K562 (cell line): ENCODE data around the gene ABHD13. TPM values are rescaled to one million over a fixed set of nuclear protein-coding genes. Genes with fewer than 3 reads are reported as not detected.
A peak's percentile ranks its signal among the peaks of the same experiment; 100 is the strongest.

Source experiments
- ATAC-seq: fragments of 200-7000 bp; cut with Tn5 transposase; 3 replicates; pipeline ENCODE4 v1.9.1; 2020; ENCODE audit warnings: moderate library complexity
- BruUV-seq: library from RNA; stranded (reverse); fragments of 400-500 nt; replicated peaks from 2 replicates; lab custom pipeline; 2021; lab: Mats Ljungman, UMichigan
- CTCF ChIA-PET: fragments of 300-600 bp; formaldehyde crosslinking; extraction: SDS; loops from one replicate; lab custom pipeline; 2021; ENCODE audit warnings: low intra/inter-chr PET ratio; lab: Yijun Ruan, JAX
- POLR2A ChIA-PET: fragments of 300-600, 350-650 bp; sonication (Branson Sonifier 250); formaldehyde crosslinking; extraction: SDS; loops from one replicate; lab custom pipeline; 2021; ENCODE audit warnings: antibody characterized with exemption, inconsistent platforms; lab: Yijun Ruan, JAX
- DNase-seq, 4 experiments: peaks; one replicate each; pipeline versions ENCODE4 v3.0.0 to v3.0.0-alpha.2; 2011 to 2018; ENCODE audit warnings: low spot score in 3 of 4, mixed read lengths in 3 of 4; ENCODE audit errors: extremely low read depth in 1 of 4
- FAIRE-seq: peaks from 2 replicates; lab custom pipeline; 2011; peaks lifted over from hg19 to GRCh38; lab: Jason Lieb, UNC
- H2AFZ ChIP-seq: 2 replicates; pipeline ENCODE4 v1.6.0; 2011; ENCODE audit warnings: low read depth, low read length, control low read depth, inconsistent platforms
- H3K27ac ChIP-seq: fragments of 200-600 bp; 3 replicates; pipeline ENCODE4 v1.8.0; 2011; ENCODE audit warnings: low read depth, mild to moderate bottlenecking, control low read depth, inconsistent platforms, low read length, moderate library complexity, mixed read lengths; ENCODE audit errors: extremely low read depth
- H3K27me3 ChIP-seq, 2 experiments: fragments of 300-600 bp in 1 of 2; 2 replicates in 1 of 2; 3 replicates in 1 of 2; pipeline versions ENCODE4 v1.6.0 to v1.8.0; 2011; ENCODE audit warnings: inconsistent platforms in 2 of 2, low read length in 2 of 2, mild to moderate bottlenecking in 1 of 2, mixed read lengths in 1 of 2, moderate library complexity in 1 of 2; ENCODE audit not compliant: control insufficient read depth in 2 of 2, insufficient read depth in 2 of 2
- H3K36me3 ChIP-seq: fragments of 300-600 bp; 3 replicates; pipeline ENCODE4 v1.8.0; 2011; ENCODE audit warnings: mild to moderate bottlenecking, low read length, inconsistent platforms; ENCODE audit not compliant: control insufficient read depth, insufficient read depth
- H3K4me1 ChIP-seq, 2 experiments: fragments of 200-600 bp in 1 of 2; replicated peaks in 1 of 2; 2 replicates in 1 of 2; 3 replicates in 1 of 2; pipeline versions ENCODE4 v1.5.1 to v1.8.0; 2011; ENCODE audit warnings: inconsistent platforms in 2 of 2, low read length in 2 of 2, mild to moderate bottlenecking in 1 of 2, mixed read lengths in 1 of 2, moderate library complexity in 1 of 2; ENCODE audit not compliant: control insufficient read depth in 2 of 2, insufficient read depth in 2 of 2
- H3K4me2 ChIP-seq: 2 replicates; pipeline ENCODE4 v1.6.1; 2011; ENCODE audit warnings: low read length, control low read depth, inconsistent platforms, mixed read lengths; ENCODE audit not compliant: insufficient read depth
- H3K4me3 ChIP-seq: fragments of 200-600 bp; sonication (generic), shearing (Covaris generic); 2 replicates; pipeline ENCODE4 v1.5.1; 2016; ENCODE audit warnings: control low read depth, inconsistent platforms
- H3K79me2 ChIP-seq: fragments of 200-600 bp; 3 replicates; pipeline ENCODE4 v1.8.0; 2011; ENCODE audit warnings: low read length, inconsistent platforms; ENCODE audit not compliant: control insufficient read depth, insufficient read depth
- H3K9ac ChIP-seq, 2 experiments: 2 replicates each; pipeline versions ENCODE4 v1.6.0 to v1.6.1; 2011; ENCODE audit warnings: low read depth in 2 of 2, low read length in 2 of 2, control low read depth in 1 of 2, inconsistent platforms in 1 of 2, mild to moderate bottlenecking in 1 of 2, mixed read lengths in 1 of 2; ENCODE audit not compliant: insufficient read depth in 1 of 2
- H3K9me1 ChIP-seq: one replicate; pipeline ENCODE4 v1.6.0; 2011; ENCODE audit warnings: inconsistent platforms, mild to moderate bottlenecking, low read length, moderate library complexity; ENCODE audit not compliant: control insufficient read depth, insufficient read depth
- H3K9me3 ChIP-seq: replicated peaks from 2 replicates; pipeline ENCODE4 v1.5.1; 2011; ENCODE audit warnings: low read depth, low read length, inconsistent platforms; ENCODE audit not compliant: control insufficient read depth, insufficient read depth
- H4K20me1 ChIP-seq: replicated peaks from 2 replicates; pipeline ENCODE4 v1.6.1; 2011; ENCODE audit warnings: low read length, inconsistent platforms, mixed read lengths; ENCODE audit not compliant: control insufficient read depth, insufficient read depth
- ARID1B ChIP-seq: fragments of 450-650 bp; IDR thresholded peaks from 2 replicates; pipeline ENCODE4 v1.6.1; 2016; ENCODE audit warnings: antibody characterized with exemption, mild to moderate bottlenecking, inconsistent platforms
- ASH1L ChIP-seq: fragments of 450-650 bp; IDR thresholded peaks from 2 replicates; pipeline ENCODE4 v1.6.1; 2018; ENCODE audit warnings: borderline replicate concordance, mild to moderate bottlenecking, low read depth; ENCODE audit not compliant: partially characterized antibody
- CBFA2T3 ChIP-seq: fragments of 450-650 bp; IDR thresholded peaks from 2 replicates; pipeline ENCODE4 v1.6.1; 2017
- FOXA3 ChIP-seq, 2 experiments: fragments of 450-650 bp in 1 of 2; sonication (generic) in 1 of 2; formaldehyde crosslinking; IDR thresholded peaks in 1 of 2; conservative IDR thresholded peaks in 1 of 2; 2 replicates each; pipeline versions ENCODE4 v1.4.0 to v1.8.0; 2020 to 2022; ENCODE audit warnings: mild to moderate bottlenecking in 2 of 2, missing genetic modification reagents in 1 of 2
- MEIS2 ChIP-seq: fragments of 450-650 bp; IDR thresholded peaks from 2 replicates; pipeline ENCODE4 v1.6.1; 2014; ENCODE audit warnings: mild to moderate bottlenecking; ENCODE audit not compliant: partially characterized antibody
- PBX2 ChIP-seq, 2 experiments: IDR thresholded peaks in 1 of 2; conservative IDR thresholded peaks in 1 of 2; 2 replicates each; pipeline ENCODE4 v1.6.1; 2016; ENCODE audit warnings: low read depth in 2 of 2, mild to moderate bottlenecking in 1 of 2, missing compliant biosample characterization in 1 of 2, missing genetic modification characterization in 1 of 2, moderate library complexity in 1 of 2
- SMARCE1 ChIP-seq: fragments of 450-650 bp; IDR thresholded peaks from 2 replicates; pipeline ENCODE4 v1.7.1; 2016; ENCODE audit warnings: mild to moderate bottlenecking
- SOX6 ChIP-seq: fragments of 450-650 bp; IDR thresholded peaks from 2 replicates; pipeline ENCODE4 v1.6.1; 2014; ENCODE audit warnings: mild to moderate bottlenecking
- STAT5B ChIP-seq: fragments of 250-450 bp; sonication (Bioruptor Pico); IDR thresholded peaks from 2 replicates; pipeline ENCODE4 v1.8.0; 2021; ENCODE audit warnings: mild to moderate bottlenecking, inconsistent platforms
- TAL1 ChIP-seq: fragments of 450-650 bp; IDR thresholded peaks from 2 replicates; pipeline ENCODE4 v1.6.1; 2016; ENCODE audit warnings: mild to moderate bottlenecking
- TCF3 ChIP-seq: sonication (generic); formaldehyde crosslinking; IDR thresholded peaks from 2 replicates; pipeline ENCODE4 v1.4.0; 2020; ENCODE audit warnings: mild to moderate bottlenecking, missing genetic modification reagents
- TEAD4 ChIP-seq, 2 experiments: sonication (generic) in 1 of 2; formaldehyde crosslinking in 1 of 2; IDR thresholded peaks; 2 replicates each; pipeline versions ENCODE4 v1.6.1 to v1.8.0; 2012 to 2022; ENCODE audit warnings: borderline replicate concordance in 1 of 2, inconsistent platforms in 1 of 2, low read length in 1 of 2, mild to moderate bottlenecking in 1 of 2, missing genetic modification reagents in 1 of 2
- WGBS: fragments of 100-300 bp; shearing (Covaris generic); methylation state at CpG from one replicate; pipeline ENCODE4 v1.1.6; 2016; ENCODE audit warnings: low coverage, mixed read lengths; ENCODE audit not compliant: insufficient coverage; ENCODE audit errors: missing lambda C conversion rate; 5-methylcytosine and 5-hydroxymethylcytosine counted together
- in situ Hi-C: fragments of 300-500 bp; cut with MboI; formaldehyde crosslinking; loops from 4 replicates; pipeline ENCODE4 v1.15.0; 2018; ENCODE audit warnings: inconsistent platforms, mixed read lengths
- intact Hi-C: fragments of 100-400 bp; cut with micrococcal nuclease; formaldehyde crosslinking; loops from 2 replicates; pipeline ENCODE4 v1.14.2; 2022
- polyA plus RNA-seq, 8 experiments: library from polyadenylated mRNA; depleted of rRNA in 4 of 8; stranded (reverse) in 5 of 8; unstranded in 3 of 8; fragments of >200 nt; fragmentation: Nextera tagmentation in 2 of 8; fragmentation: Illumina TruSeq in 1 of 8; extraction: Ambion mirVana in 2 of 8; extraction: Trizol in 1 of 8; gene quantifications; 2 replicates each; pipeline versions ENCODE4 v1.2.1 to v1.2.3, GENCODE V29; 2011 to 2014; ENCODE audit warnings: inconsistent platforms in 1 of 8, missing spikeins in 1 of 8
- total RNA-seq, 7 experiments: library from RNA; depleted of rRNA in 6 of 7; stranded (reverse); fragments of >200 nt in 6 of 7; fragmentation: Illumina TruSeq in 2 of 7; extraction: Trizol in 2 of 7; gene quantifications; 2 replicates each; pipeline versions ENCODE4 v1.2.1 to v1.2.3, GENCODE V29; 2011 to 2021; ENCODE audit warnings: low replicate concordance in 1 of 7
- TF ChIP-seq, protein P1 (sequence below): fragments of 250-450 bp; sonication (Bioruptor Pico); IDR thresholded peaks from 2 replicates; pipeline ENCODE4 v1.8.0; 2022; ENCODE audit warnings: moderate library complexity, mild to moderate bottlenecking, inconsistent platforms
- TF ChIP-seq, protein P2 (sequence below): conservative IDR thresholded peaks from 2 replicates; pipeline ENCODE4 v1.6.1; 2011; ENCODE audit warnings: low read depth, mild to moderate bottlenecking, low read length; ENCODE audit not compliant: control insufficient read depth

The ABHD13 gene
- total and polyA plus RNA-seq, 9 of the 15 experiments (the other 6 are each of a cell fraction or from before 2014, with no cell fraction given): 1.7 to 7.0 (median 4.1) TPM

- no TSS peak for BruUV-seq
- CTCF ChIA-PET: no interaction called here
- 0% methylated on average over 2 of the region's 2 CpGs for whole genome bisulfite sequencing
Observed at GRCh38 chr13:108257248-108257647, 39.1 kb downstream of the ABHD13 start.

More at GRCh38 chr13:108257248-108257647, 39.1 kb downstream of the ABHD13 start:
- no peaks in the 10 kb centered on the region for H3K36me3 ChIP-seq
- no peak overlapping the region for H3K4me2 ChIP-seq
- DNase-seq: no peak
- H3K9me3 ChIP-seq: no peaks in the 10 kb centered on the region
- no peak overlapping the region for H3K9ac ChIP-seq
- H2AFZ ChIP-seq: no peak overlapping the region
- H3K27ac ChIP-seq: no peak overlapping the region
- no peak for ATAC-seq
- in situ Hi-C loops (no loop called here), intact Hi-C loops (no loop called here)
- no peaks in the 10 kb centered on the region for H3K9me1 ChIP-seq
- H3K4me3 ChIP-seq: no peak overlapping the region
- POLR2A ChIA-PET: no interaction called here
- no peaks in the 10 kb centered on the region for H3K4me1 ChIP-seq
- H3K27me3 ChIP-seq: no peaks in the 10 kb centered on the region
- no peaks in the 10 kb centered on the region for H3K79me2 ChIP-seq
- TF ChIP-seq TAL1: peak; percentile 52
- TF ChIP-seq SMARCE1: peak; percentile 48; the same call in 1 of the 2 replicates
- peak in 1 of 2 experiments; percentile 71; a peak in 2 of 4 replicates for TF ChIP-seq FOXA3 (CRISPR knock-in tag; conservative IDR thresholded peaks at IDR 0.05 in 1 of 2, IDR thresholded peaks at IDR 0.05 in 1 of 2)
- TF ChIP-seq ASH1L: no peak
- TF ChIP-seq STAT5B: no peak
- TF ChIP-seq, protein P1, sequence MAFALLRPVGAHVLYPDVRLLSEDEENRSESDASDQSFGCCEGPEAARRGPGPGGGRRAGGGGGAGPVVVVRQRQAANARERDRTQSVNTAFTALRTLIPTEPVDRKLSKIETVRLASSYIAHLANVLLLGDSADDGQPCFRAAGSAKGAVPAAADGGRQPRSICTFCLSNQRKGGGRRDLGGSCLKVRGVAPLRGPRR: no peak
- TF ChIP-seq ARID1B: peak; percentile 66
- TF ChIP-seq MEIS2: peak; percentile 85
- TF ChIP-seq TCF3 (CRISPR knock-in tag): peak; percentile 49; the same call in 1 of the 2 replicates
- TF ChIP-seq PBX2 (CRISPR knock-in tag; IDR thresholded peaks at IDR 0.05; ENCODE audit: low read depth): no peak
- peak; percentile 63 for TF ChIP-seq PBX2 (tag; conservative IDR thresholded peaks at IDR 0.05; ENCODE audit: low read depth)
- TF ChIP-seq CBFA2T3: 0 out of 2 replicates have a peak, but pooled peaks have one; percentile 24
- TF ChIP-seq, protein P2, sequence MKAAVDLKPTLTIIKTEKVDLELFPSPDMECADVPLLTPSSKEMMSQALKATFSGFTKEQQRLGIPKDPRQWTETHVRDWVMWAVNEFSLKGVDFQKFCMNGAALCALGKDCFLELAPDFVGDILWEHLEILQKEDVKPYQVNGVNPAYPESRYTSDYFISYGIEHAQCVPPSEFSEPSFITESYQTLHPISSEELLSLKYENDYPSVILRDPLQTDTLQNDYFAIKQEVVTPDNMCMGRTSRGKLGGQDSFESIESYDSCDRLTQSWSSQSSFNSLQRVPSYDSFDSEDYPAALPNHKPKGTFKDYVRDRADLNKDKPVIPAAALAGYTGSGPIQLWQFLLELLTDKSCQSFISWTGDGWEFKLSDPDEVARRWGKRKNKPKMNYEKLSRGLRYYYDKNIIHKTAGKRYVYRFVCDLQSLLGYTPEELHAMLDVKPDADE: no peak
- TF ChIP-seq TEAD4 (IDR thresholded peaks at IDR 0.05; ENCODE audit: low read length): peak; percentile 50; the same call in 1 of the 2 replicates
- TF ChIP-seq TEAD4 (CRISPR knock-in tag; IDR thresholded peaks at IDR 0.05; ENCODE audit: borderline replicate concordance): no peak
- peak; percentile 34; the same call in 1 of the 2 replicates for TF ChIP-seq SOX6
- H4K20me1 ChIP-seq: no peaks in the 10 kb centered on the region
- no peak for FAIRE-seq
